HG03565 (cell line): ENCODE data around the gene DCHS1.

Source experiments
- ATAC-seq: cut with Tn5 transposase; IDR thresholded peaks from one replicate; pipeline ENCODE4 v1.9.1; 2021; ENCODE audit warnings: mild to moderate bottlenecking, moderate library complexity; ENCODE audit not compliant: unreplicated experiment

The DCHS1 gene

DNA sequence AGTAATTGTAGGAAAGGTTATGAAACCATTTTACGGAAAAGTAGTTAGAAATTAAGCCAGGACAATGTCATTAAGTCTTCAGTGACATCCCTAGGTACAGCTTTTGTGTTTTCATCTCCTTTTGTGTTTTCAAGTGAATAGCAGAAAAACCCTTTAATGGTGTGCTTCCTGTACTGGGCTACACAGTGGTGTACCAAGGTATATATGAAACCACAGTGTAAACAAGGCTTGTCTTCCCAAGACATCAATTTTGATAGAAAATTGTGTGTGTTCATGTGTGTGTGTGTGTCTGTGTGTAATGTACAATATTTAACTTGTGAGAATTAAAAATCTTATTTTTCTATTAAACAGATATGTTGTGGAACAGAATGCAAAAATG is 18.6 kb upstream of the DCHS1 start:
- no peak for ATAC-seq

DNA sequence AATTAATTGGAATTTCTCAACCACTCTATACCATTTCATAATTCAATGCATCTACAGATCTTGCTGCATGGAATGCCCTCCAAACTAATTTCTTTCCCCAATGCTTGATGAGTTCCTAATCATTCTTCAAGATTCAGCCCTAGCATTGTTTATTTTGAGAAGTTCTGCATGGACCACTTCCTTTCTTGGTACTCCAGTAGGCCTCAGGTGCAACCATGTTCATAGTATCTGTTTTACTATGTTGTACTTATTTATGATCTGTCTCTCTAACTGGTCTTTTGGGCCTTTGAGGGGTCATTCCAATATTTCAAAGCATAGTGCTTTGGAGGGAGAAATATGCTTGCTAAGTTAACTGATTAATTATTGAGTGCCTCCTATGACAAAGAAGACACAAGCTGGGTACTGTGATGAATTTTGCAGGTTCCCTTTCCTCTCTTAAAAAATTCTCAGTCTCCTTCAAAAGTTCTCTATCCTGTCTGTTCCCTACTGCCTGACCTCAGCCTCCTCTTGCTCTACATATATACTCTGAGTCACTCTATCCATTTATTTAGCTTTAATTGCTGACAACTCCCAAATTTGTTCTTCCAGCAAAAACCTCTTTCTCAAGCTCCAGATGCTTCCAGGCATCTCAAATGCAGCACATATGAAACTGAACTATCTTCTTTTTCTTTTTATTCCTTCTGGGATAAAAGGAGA is 18.1 kb upstream of the DCHS1 start:
- no peak for ATAC-seq

DNA sequence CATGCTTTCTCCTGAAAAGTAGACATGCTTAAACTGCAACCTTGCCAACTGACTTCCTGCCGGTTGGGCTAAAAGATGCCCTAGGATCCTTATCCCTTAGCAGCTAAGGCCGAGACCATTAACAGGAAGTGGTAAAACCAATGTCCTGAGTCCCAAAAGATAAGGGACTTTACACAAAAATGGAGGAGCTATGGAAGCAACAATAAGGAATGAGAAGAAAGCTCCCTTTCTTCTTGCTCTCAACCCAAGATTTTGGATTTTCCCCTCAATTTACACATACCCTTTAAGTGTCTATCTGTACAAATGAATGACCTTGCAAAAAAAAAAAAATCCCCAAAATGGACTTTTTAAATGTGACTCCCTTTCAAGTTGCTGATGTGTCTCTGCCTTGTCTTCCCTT is 16.4 kb upstream of the DCHS1 start:
- no peak for ATAC-seq

DNA sequence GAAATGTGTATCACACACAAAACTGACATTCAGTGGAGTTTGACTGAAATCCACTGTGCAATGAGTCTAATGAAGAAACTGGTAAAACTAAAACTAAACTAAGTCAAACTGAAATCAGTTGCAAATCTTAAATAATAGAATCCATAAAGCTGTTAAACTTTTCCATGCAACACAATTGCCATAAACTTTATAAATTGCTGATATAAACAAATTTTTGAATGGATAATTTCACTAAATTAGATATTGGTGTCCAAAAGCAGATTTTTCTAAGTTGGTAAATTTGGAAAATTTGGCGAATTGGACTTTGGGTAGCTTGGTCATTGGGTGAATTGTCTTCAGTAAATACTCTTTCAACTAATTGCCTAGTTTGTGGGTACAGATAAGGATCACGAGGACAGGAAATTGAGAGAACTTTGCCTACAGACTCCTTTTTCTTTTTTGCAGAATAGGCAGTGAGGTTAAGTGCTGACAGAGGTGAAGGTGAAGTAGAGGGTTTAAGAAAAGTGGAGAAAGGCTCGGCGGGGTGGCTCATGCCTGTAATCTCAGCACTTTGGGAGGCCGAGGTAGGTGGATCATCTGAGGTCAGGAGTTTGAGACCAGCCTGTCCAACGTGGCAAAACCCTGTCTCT is 14.7 kb upstream of the DCHS1 start:
- no peak for ATAC-seq

DNA sequence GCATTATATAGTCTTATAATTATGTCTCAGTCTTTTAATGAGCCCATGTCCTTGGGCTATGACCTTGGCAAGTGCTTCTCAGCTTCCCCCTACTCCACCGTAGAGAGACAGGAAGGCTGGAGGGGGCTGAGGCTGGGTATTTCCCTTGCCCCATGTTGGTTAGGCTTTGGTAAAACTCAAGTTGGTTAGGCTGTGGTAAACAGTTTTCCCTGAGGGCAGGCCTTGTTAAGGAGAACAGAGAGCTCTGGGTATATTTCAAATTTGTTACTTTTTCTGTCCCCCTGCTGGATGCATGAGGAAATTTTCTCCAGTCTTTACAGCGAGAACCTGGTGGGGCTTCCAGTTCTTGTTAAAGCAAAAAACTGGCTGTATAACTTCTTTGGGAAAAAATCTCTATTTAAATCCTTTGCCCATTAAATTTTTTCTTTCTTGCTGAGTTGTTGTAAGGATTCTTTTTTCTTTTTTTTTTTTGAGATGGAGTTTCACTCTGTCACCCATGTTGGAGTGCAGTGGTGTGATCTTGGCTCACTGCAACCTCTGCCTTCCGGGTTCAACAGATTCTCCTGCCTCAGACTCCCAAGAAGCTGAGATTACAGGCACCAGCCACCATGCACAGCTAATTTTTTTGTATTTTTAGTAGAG is 12.2 kb upstream of the DCHS1 start:
- ATAC-seq = peak; percentile 41

DNA sequence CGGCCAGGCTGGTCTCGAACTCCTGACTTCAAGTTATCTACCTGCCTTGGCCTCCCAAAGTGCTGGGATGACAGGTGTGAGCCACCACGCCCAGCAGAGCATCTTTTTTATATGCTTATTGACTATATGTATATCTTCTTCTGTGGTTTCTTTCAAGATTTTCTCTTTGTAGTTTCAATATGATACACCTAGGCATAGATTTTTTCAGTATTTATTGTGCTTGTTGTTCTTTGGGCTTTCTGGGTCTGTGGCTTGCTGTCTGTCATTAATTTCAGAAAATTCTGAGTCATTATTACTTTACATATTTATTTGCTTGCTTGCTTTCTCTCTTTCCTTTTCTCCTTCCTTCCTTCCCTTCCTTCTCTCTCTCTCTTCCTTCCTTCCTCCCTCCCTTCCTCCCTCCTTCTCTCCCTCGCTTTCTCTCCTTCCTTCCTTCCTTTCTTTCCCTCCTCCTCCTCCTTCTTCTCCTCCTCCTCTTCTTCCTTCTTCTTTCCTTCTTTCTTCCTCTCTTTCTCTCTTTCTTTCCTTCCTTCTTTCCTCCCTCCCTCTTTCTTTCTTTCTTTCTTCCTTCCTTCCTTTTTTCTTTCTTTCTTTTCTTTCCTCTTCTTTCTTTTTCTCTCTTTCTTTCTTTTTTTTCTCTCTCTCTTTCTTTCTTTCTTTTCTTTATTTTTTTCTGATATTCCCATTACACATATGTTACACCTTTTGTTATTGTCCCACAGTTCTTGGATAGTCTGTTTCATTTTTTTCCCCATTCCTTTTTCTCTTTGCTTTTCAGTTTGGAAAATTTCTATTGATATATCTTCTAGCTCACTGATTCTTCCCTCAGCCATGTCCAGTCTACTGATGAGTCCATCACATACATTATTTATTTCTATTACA is 10.9 kb upstream of the DCHS1 start:
- ATAC-seq = no peak

DNA sequence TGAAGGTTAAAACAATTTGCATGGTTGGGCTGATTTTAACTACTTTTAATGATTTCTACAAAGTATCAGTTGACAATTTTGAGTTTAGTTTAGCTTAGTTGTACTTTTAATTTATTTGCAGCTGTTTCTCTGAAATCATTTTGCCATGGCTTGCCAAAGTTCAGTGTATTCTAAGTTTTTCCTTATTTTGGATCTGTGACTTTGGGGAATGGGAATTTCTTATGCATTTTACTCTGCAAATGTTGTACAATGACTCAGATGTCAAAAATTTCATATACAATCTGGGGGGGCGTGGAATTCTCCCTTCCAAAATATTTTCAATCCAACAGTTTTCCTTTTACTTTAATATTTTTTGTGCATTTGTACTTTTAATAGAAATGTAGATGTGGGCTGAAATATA is 8.9 kb upstream of the DCHS1 start:
- no peak for ATAC-seq

DNA sequence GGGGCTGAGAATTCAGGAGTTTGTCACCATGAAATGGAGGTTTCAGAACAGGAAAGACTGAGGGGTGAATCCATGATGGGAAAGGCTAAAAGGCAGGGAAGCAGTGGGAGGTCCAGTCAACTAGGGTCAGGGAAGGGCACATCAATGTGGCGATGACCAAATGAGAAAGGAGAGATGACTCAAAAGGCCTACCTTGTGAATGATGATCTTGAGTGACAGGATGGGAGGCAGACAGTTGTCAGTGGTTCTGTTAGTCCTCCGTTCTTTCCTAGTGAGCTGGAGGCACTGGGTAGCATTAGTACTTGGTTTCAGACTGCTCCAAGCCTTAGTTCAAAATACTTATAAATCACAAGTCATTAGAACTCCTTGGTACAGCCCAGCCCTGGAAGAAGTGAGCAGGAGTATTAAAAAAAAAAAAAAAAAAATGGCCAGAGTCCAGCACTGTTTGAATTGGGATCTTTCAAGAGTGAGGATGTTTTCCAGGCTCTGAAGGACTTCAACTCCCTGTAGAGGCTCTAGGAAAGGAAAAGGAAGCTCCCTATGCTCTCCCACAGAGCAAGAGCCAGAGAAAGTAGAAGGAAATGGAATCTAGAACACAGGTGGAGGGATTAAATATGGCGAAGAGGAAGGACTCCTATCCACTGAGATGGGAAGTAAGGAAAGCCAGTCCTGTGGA is 8.3 kb upstream of the DCHS1 start:
- no peak for ATAC-seq

DNA sequence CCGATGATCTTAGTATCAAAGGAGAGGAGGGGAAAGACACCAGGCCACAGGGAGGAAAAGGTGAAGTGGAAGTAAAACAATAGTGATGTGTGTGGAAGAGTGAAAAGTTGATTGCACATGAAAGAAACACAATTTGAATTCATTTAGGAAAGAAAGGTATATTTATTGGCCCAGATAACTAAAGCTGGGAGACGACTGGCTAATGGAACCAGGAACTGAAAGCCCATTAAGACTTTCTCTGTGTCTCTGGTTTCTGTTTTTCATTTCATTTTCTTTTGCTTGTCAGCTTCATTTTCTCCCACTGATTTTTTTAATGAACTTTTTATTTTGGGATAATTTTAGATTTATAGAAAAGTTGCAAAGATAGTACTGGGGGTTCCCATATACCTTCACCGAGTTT is 5.1 kb upstream of the DCHS1 start:
- no peak for ATAC-seq

DNA sequence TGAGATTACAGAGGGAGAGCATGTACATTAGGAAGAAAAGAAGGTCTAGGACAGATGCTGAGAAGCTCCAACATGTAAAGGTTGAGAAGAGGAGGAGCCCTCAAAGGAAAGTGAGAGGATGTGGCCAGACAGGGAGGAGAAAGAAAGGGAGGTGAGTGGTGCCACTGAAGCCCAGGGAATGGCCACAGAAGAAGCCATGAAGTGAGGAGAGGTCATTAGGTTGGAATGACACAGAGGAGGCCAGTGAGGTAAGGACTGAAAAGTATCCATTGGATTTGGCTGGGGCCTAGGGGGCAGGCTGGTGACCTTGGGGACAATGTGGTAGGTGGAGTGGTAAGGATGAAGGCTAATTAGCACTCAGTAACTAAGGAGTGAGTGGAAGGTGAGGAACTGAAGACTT is 3.0 kb upstream of the DCHS1 start:
- ATAC-seq = no peak

DNA sequence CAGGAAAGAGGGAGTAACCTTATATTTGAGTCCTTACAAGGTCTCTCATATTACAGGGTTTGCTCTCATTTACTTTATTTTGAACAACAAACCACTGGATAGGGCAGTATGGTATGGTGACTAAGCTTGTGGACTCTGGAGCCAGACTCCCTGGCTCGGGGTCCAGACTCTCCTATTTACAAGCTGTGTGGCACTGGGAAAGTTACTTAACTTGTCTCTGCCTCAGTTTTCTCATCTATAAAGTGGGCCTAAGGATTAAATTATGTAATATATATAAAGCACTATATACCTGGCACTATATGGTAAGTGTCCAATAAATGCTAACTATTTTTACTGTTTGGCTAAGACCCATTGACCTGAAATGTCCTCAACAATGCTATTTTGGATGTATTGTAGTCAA is 1.7 kb upstream of the DCHS1 start:
- ATAC-seq = no peak

DNA sequence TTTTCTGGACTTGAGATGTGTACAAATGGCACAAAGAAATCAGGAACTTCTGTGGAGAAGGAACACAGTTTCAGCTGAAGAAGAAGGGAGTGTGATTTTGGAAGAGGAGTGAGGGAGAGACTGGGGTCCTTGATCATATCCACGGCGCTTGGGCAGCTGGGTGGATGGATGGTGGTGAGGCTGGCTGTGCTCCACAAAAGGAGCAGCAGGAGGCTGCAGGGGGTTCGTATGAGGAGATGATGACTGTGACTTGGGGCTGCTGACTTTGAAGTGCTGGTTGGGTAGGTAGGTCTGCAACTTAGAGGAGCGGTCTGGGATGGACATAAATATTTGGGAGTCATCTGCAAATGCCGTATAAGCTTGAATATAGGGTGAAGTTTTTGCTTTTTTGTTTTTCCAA is 1.3 kb upstream of the DCHS1 start:
- ATAC-seq = no peak

DNA sequence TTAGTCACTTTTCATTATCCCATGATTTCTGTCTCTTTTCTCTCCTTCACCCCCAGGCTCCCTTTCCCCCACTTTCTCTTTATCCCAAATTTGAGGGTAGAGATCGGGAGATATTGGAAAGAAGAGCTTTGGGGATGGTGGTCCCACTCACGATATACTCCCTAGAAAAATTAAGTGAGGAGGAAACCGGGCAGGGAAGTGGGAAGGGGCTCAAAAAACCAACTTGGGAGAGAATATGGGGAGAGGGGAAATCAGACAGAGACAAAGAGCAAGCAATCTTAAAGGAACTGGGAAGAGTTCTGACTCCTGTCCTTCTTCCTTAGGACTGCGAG is 941 bp upstream of the DCHS1 start:
- ATAC-seq = no peak

DNA sequence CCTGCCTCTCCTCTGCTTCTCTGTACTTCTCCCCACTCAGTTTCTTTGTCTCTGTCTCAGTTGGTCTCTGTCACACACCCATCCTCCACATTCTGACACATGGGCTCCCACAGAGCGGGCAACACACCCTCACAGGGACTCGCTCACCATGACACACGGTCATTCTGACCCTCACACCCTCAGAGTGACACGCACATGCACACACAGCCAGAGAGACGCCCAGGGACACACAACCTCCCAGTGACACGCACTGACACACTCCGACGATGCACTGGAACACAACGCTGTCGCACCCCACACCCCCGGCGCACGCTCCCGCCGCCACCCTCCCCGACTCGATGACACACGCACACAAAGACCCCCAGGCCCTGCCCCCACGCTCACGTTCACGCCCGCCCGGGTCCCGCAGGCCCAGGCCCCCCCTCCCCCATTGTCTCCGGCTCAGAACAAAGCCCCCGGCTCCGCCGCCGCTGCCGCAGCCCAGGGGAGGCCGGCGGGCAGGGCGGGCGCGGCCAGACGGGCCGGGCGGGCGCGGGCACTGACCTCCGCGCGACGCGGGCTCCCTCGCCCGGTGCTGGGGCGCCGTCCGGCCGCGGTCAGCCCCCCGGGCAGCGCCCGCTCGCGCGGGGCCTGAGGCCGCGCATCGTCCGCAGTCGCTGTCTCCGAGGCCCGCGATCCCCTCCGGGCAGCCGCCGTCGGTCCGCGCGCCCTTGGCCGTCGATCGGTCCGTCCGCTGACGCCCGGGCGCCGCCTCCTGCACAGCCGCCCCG is 404 bp downstream of the DCHS1 start:
- no peak for ATAC-seq

DNA sequence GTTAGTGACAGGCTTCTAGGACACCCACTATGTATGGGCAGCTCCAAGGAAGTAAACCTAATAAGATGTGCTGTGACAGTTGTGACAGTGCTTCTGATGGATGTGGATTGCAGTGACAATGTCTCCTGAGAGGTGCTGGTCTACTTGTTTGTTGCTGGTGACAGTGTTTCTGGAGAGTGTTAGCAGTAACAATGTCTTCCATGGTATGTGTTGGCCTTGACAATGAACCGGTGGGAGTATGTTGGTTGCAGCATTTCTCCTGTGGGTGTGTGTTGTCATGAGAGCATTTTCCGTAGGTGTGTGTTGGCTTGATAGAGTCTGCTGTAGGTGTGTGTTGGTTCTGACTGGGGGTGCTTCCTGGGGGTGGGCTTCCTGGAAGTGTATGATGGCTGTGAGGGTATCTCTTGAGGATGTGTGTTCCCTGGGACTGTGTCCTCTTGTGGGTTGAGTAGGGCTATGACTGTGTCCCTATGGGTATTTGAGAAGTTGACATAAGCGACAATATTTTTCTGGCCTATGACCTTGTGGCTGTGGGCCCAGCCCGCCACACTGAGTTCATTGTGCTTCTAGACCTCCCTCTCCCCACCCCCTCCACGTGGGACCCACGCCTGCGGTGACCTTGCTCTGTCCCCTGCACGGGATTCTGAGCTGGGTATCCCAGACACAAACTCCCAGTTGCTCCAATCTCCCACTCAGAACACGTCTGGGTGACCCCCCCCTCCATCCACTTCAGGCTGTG is 1.2 kb downstream of the DCHS1 start:
- no peak for ATAC-seq

DNA sequence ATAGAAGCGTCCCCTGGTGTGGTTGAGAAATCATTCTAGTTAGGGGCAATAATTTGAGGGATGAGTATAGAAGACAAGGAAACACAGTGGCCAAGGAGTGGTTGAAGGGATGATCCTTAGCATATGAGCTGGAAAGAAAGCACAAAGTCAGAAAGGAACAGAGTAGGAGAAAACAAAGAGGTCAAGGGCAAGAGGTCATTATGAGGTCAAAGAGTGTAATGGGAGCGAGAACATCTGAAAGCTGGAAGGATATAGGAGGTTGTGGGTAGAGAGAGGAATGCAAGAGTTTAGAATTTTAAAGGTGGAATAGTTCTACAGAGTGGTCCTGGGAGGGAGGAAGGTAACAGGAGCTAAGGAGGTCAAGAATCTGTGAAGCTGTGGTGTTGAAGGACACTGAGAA is 2.0 kb downstream of the DCHS1 start:
- ATAC-seq = no peak

DNA sequence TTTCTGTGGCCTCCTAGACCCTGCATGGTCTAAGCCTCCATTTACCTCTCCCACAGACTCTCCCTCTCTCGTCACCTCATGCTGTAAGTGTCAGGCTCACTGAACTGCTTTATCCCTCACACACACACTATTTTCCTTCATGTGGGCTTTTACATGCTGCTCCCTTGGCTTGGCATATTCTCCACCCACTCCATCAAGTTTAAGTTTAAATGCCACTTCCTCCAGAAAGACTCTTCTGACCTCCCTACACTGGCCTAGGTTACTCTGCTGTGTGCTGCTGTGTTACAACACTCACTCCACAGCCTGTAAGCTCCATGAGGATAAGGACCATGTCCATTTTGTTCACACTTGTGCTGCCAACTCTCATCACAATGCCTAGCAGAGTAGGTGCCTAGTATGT is 2.5 kb downstream of the DCHS1 start:
- no peak for ATAC-seq

DNA sequence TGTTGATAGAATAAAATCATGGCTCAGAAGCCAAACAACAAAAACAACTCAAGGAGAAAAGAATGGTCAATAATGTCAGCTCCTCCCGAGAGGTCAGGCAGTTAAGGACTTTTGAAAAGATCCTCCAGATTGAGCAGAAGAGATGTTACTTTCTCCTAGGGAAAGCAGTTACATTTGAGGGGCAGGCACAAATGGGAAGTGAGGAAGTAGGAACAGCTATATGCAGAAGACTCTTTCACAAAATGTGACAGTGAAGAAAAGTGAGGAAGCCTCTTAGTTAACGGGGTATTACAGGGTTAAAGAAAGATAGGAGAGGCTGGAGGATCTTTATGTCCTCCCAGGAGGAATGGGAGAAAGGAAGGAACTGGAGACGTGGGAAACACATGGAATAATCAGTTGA is 3.4 kb downstream of the DCHS1 start:
- ATAC-seq = no peak

DNA sequence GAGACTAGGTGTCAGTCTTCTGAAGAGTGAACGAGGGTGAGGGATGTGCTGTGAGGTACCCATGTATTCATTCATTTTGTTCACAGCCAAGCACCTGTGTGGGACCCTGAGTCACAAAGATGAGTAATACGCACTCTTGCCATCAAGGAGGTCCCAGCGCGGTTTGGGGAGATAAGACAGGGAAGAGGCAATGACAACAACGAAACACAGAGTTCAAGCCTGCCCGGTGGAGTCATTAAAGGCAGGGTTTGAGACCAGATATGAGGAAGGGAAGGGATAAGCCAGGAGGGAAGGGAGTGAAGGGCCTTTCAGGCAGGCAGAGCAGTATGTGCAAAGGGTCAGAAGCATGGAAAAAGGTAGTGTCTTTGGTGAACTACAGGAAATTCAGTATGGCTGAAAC is 4.6 kb downstream of the DCHS1 start:
- no peak for ATAC-seq

DNA sequence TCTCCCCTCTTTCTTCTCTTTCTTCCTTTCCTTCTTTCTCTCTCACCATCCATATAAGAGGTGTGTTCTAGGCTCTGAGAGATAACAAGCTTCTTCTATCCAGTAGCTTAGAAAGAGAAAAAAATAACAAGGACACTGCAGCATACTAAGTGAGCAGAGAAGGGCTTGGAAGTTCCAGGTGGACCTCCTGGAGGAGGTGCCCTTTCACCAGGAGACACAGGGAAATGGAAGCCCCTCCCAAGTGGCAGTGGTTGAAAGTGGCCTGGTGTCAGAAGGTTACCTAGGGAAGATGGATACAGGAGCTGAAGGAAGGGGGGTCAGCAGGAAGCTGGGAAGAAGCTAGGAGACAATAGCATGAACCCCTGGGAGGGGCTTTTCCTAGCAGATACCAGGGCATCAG is 5.5 kb downstream of the DCHS1 start:
- no peak for ATAC-seq
